ENCODE data around the gene CENPVL1.
"Not testable (repeated sequence)": the region's sequence is repeated elsewhere in the genome, so short reads cannot be mapped to it uniquely, and the experiment has no call there.

The CENPVL1 gene

GRCh38 chrX:51694254-51694653, 16.1 kb upstream of the CENPVL1 start:
- no peak for TF ChIP-seq CTCF (IDR thresholded peaks at IDR 0.05; ENCODE audit: borderline replicate concordance, extremely low read depth, low read length, poor library complexity, severe bottlenecking)
- no peak for TF ChIP-seq EZH2 (IDR thresholded peaks at IDR 0.05; ENCODE audit: borderline replicate concordance, low read depth, low read length, severe bottlenecking)

GRCh38 chrX:51697397-51697796, 12.9 kb upstream of the CENPVL1 start:
- Histone ChIP-seq H4K20me1 (ENCODE audit: insufficient read depth, low read length) (no peaks in the 10 kb centered on the region), H3K79me2 (ENCODE audit: insufficient read depth, low read length) (no peaks in the 10 kb centered on the region), H3K27me3 (ENCODE audit: insufficient read depth, low read length, poor library complexity) (no peaks in the 10 kb centered on the region), H3K9ac (ENCODE audit: low read depth, low read length) (no peak overlapping the region), H2AFZ (ENCODE audit: low read depth, low read length) (no peak overlapping the region), H3K4me3 (ENCODE audit: low read depth in 1 of 2, low read length in 2 of 2) (no peak overlapping the region), H3K4me2 (ENCODE audit: insufficient read depth, low read length) (no peak overlapping the region), H3K36me3 (ENCODE audit: insufficient read depth, low read length) (no peaks in the 10 kb centered on the region), H3K27ac (ENCODE audit: low read length) (no peak overlapping the region), H3K4me1 (ENCODE audit: insufficient read depth, low read length) (no peaks in the 10 kb centered on the region), H3K9me3 (ENCODE audit: insufficient read depth, low read length, severe bottlenecking) (no peaks in the 10 kb centered on the region)
- TF ChIP-seq CTCF (IDR thresholded peaks at IDR 0.05; ENCODE audit: borderline replicate concordance, extremely low read depth, low read length, poor library complexity, severe bottlenecking) (no peak), EZH2 (IDR thresholded peaks at IDR 0.05; ENCODE audit: borderline replicate concordance, low read depth, low read length, severe bottlenecking) (no peak)
- no peak for DNase-seq
- ATAC-seq (ENCODE audit: insufficient read depth, low read depth) = no peak

More at GRCh38 chrX:51694254-51694653, 16.1 kb upstream of the CENPVL1 start:
- Histone ChIP-seq H3K27me3 (ENCODE audit: insufficient read depth, low read length, poor library complexity) (no peaks in the 10 kb centered on the region), H3K4me1 (ENCODE audit: insufficient read depth, low read length) (no peaks in the 10 kb centered on the region), H3K79me2 (ENCODE audit: insufficient read depth, low read length) (no peaks in the 10 kb centered on the region), H2AFZ (ENCODE audit: low read depth, low read length) (no peak overlapping the region), H3K9me3 (ENCODE audit: insufficient read depth, low read length, severe bottlenecking) (no peaks in the 10 kb centered on the region), H3K27ac (ENCODE audit: low read length) (no peak overlapping the region), H4K20me1 (ENCODE audit: insufficient read depth, low read length) (no peaks in the 10 kb centered on the region), H3K4me2 (ENCODE audit: insufficient read depth, low read length) (no peak overlapping the region), H3K9ac (ENCODE audit: low read depth, low read length) (no peak overlapping the region), H3K36me3 (ENCODE audit: insufficient read depth, low read length) (no peaks in the 10 kb centered on the region), H3K4me3 (ENCODE audit: low read depth in 1 of 2, low read length in 2 of 2) (no peak overlapping the region)
- ATAC-seq (ENCODE audit: insufficient read depth, low read depth) = no peak
- no peak for DNase-seq

GRCh38 chrX:51712943-51713647, 2.8 kb downstream of the CENPVL1 start:
- not testable (repeated sequence) for H2AFZ ChIP-seq (ENCODE audit: low read depth, low read length); H3K4me3 ChIP-seq (ENCODE audit: low read depth in 1 of 2, low read length in 2 of 2); H3K36me3 ChIP-seq (ENCODE audit: insufficient read depth, low read length); DNase-seq; H3K9me3 ChIP-seq (ENCODE audit: insufficient read depth, low read length, severe bottlenecking); H4K20me1 ChIP-seq (ENCODE audit: insufficient read depth, low read length); H3K9ac ChIP-seq (ENCODE audit: low read depth, low read length); H3K27ac ChIP-seq (ENCODE audit: low read length); H3K4me1 ChIP-seq (ENCODE audit: insufficient read depth, low read length); H3K27me3 ChIP-seq (ENCODE audit: insufficient read depth, low read length, poor library complexity); H3K4me2 ChIP-seq (ENCODE audit: insufficient read depth, low read length); ATAC-seq (ENCODE audit: insufficient read depth, low read depth); H3K79me2 ChIP-seq (ENCODE audit: insufficient read depth, low read length)

GRCh38 chrX:51728202-51728601, 17.9 kb downstream of the CENPVL1 start:
- Histone ChIP-seq H3K9ac (ENCODE audit: low read depth, low read length) (no peak overlapping the region), H3K4me2 (ENCODE audit: insufficient read depth, low read length) (no peak overlapping the region), H3K36me3 (ENCODE audit: insufficient read depth, low read length) (no peaks in the 10 kb centered on the region), H4K20me1 (ENCODE audit: insufficient read depth, low read length) (no peaks in the 10 kb centered on the region), H3K4me3 (ENCODE audit: low read depth in 1 of 2, low read length in 2 of 2) (no peak overlapping the region), H3K9me3 (ENCODE audit: insufficient read depth, low read length, severe bottlenecking) (no peaks in the 10 kb centered on the region), H2AFZ (ENCODE audit: low read depth, low read length) (no peak overlapping the region), H3K4me1 (ENCODE audit: insufficient read depth, low read length) (no peaks in the 10 kb centered on the region), H3K27me3 (ENCODE audit: insufficient read depth, low read length, poor library complexity) (no peaks in the 10 kb centered on the region), H3K79me2 (ENCODE audit: insufficient read depth, low read length) (no peaks in the 10 kb centered on the region), H3K27ac (ENCODE audit: low read length) (no peak overlapping the region)
- ATAC-seq (ENCODE audit: insufficient read depth, low read depth) = no peak
- no peak for DNase-seq
- TF ChIP-seq CTCF (IDR thresholded peaks at IDR 0.05; ENCODE audit: borderline replicate concordance, extremely low read depth, low read length, poor library complexity, severe bottlenecking) (no peak), EZH2 (IDR thresholded peaks at IDR 0.05; ENCODE audit: borderline replicate concordance, low read depth, low read length, severe bottlenecking) (no peak)
